Measurements from ENCODE around the gene LHX5.

DNA sequence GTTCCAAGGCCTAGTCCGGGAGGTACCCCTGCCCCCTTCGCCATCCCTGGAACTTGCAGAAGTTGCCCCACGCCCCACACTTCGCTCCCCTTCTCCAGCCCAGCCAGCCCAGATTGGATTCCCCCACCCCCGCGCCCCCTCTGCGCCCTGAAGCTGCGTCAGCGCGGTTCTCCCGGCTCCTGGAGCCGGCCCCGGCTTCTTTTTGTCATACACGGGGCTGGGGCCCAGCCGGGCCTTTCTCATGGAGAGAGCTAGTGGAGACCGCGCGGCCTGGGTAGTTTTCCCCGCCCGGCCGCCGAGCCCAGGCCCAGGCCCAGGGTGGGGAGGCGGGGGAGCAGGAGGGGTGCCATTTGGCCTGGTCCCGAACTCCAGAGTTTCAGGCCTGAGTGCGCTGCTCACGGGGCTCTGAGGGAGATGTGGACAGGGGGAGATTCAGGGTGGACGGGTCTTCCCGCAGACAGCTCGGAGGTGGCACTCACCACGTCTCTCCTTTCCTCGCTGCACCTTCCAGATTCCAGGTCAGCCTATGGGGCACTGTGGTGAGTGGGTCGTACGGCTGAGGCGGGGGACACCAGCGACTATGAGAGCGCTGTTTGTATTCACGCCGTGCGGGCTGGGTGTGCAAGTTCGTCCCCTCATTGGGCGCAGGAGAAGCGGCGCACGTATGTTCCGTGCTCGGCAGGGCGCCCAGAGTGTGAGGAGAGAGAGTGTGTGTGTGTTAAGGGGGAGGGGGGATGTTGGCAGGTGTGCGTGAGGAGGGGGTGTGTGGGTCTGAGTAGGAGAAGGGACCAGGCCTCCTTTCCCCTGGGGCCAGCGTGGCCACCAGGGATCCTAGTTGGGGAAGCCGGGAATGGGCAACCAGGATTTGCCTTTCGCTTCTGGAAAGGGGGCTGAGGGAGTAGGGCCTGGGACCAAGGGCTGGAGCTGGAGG lies 785 bp upstream of the LHX5 start:
- TF ChIP-seq, protein P1, sequence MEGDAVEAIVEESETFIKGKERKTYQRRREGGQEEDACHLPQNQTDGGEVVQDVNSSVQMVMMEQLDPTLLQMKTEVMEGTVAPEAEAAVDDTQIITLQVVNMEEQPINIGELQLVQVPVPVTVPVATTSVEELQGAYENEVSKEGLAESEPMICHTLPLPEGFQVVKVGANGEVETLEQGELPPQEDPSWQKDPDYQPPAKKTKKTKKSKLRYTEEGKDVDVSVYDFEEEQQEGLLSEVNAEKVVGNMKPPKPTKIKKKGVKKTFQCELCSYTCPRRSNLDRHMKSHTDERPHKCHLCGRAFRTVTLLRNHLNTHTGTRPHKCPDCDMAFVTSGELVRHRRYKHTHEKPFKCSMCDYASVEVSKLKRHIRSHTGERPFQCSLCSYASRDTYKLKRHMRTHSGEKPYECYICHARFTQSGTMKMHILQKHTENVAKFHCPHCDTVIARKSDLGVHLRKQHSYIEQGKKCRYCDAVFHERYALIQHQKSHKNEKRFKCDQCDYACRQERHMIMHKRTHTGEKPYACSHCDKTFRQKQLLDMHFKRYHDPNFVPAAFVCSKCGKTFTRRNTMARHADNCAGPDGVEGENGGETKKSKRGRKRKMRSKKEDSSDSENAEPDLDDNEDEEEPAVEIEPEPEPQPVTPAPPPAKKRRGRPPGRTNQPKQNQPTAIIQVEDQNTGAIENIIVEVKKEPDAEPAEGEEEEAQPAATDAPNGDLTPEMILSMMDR (conservative IDR thresholded peaks at IDR 0.05; ENCODE audit: low read depth, low read length) = no peak
- peak; percentile 64 for TF ChIP-seq EZH2 (IDR thresholded peaks at IDR 0.05; ENCODE audit: borderline replicate concordance, low read depth, low read length, poor library complexity, severe bottlenecking)
